Medulla oblongata (tissue), 1 donor: ENCODE results near the gene PPP4R4.

Experiments
- DNase-seq: peaks from one replicate; pipeline ENCODE4 v3.0.0-alpha.2; 2015; ENCODE audit errors: extremely low spot score

Gene PPP4R4

DNA sequence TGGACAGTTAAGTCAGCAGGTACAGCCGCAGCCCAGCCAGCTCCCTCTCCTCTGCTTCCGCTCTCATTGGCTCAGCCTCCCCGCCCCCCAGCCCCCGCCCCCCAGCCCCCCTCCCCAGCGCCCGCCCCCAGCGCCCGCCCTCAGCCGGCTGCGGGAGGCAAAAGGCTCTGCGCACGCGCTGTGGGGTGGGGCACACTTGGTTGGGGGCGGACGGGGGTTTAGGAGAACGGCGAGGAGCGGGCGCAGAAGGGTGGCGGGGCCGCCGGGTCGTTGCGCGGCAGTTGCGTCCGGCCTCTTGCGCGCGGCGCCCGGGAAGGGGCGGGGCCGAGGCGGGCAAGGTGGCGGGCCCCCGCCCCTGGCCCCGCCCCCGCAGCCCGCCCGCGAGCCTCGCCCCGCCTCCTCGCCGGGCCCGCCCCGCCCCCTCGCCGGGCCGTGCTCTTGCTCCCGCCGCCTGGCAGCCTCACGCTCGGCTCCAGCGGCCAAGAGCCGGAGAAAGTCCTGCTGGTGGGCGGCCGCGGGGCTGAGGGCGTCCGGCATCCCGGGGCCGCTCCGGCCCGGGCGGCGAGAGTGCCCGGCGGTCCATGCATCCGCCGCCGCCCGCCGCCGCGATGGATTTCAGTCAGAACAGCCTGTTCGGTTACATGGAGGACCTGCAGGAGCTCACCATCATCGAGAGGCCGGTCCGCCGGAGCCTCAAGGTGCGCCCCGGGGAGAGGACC, at the start of gene PPP4R4:
TSS of gene PPP4R4 (plus strand) at position 438 of the 719 bp plus-strand sequence. CDS start at position 582, 144 bp downstream.
- DNase-seq = peak; percentile 86

DNA sequence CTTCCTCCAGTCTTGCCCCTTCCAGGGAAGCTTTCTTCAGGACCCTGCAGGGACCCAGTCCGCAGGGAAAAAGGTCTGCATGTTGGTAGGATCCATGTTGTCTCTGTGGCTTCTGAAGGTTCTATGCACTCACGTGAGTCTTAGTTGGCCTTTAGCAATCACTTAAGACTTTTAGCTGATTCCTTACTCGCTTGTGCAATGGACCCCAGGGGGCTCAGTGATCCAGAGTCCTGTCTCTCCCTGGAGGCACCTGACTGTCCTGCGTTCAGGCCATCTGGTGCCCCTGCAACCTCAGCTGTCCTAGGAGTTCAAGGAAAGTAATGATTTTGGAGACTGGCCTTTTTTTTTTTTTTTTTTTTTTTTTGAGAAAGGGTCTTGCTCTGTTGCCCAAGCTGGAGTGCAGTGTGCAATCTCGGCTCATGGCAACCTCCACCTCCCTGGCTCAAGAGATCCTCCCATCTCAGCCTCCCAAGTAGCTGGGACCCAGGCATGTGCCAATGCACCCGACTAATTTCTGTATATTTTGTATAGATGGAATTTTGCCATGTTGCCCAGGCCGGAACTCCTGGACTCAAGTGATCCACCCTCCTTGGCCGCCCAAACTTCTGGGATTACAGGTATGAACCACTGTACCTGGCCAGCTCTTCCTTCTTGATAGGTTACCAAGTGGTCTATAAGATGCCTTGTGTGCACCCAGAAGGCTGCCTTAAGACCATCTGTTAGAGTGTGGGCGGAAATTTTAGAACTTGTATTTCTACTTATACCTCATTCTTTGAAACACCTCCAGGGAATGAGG, 49.3 kb upstream of the PPP4R4 start:
- no peak for DNase-seq

- no peak for DNase-seq
Observed at GRCh38 chr14:94125659-94126418, 48.3 kb upstream of the PPP4R4 start.

DNA sequence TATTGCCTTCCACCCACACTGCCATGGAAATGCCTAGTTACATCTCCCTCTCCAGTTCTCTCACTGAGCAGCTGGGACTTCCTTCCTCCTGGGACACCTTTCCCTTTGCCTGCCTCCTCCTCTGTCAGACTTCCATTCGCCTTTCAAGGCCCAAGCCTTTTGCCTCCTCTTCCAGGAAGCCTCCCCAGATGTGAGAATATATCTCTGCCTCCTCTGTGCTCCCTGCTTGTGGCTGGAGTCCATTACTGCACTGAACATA, 47.8 kb upstream of the PPP4R4 start:
- DNase-seq = no peak

GRCh38 chr14:94126800-94127199, 47.3 kb upstream of the PPP4R4 start:
- no peak for DNase-seq

GRCh38 chr14:94127330-94127729, 46.8 kb upstream of the PPP4R4 start:
- no peak for DNase-seq

DNA sequence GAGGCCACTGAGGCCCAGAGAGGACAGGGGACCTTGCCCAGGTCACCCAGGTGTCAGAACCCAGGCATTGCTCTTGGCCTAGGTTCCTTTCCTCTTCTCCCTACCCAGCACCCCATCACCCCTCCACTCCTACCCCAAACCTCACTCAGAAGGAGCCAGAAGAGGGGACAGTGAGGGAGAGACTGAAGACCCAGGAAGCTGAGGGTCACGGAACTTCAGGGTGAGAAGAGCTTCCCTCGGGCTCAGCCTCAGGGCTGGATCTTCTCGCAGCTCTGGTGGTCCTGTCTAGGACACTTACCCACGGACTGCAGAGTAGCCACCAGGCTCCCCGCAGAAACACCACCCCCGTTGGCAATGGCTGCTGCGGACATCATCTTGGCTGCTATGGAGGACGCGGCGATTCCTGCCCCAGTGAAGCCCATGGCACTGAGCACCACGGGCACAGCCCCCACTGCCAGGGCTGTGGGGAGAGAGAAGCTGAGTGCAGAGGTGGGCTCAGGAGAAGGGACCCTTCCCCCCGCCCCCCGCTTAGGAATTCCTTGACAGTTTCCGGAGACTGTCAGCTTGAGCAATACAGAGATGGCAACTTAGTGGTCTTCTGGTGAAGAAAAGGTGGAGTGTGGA, 45.8 kb upstream of the PPP4R4 start:
- DNase-seq = no peak

DNA sequence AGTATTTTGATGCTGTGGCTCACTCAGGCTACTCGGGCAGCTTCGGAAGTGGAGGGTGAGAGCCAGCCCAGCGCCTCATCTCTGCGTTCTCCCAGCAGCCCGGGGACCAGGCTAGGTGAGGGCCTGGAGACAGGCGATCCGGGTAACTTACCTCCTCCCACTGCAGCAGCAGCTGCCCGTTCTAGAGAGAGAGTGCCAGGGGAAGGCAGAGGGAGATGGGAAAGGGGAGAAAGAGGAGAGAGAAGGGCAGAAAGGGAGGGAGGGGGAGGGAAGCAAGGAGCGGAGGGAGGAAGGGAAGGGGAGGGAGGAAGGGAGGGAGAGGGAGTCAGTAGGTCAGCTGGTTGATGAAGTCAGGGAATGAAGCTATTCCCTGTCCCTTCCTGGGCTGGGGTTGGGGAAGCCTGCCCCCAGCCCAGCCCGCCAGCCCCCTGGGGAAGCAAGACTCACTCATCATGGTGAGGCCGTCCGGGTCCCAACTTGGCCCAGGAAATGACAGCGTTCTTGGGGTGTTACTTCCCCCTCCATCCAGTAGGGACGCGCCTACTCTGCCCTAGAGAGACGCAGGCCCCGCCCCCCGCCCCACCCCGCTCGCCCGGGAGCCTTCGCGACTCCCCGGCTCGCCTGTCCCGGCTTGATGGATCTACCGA, 44.9 kb upstream of the PPP4R4 start, which contains the start of gene IFI27L2:
TSS of gene IFI27L2 (minus strand) at position 494 of the 647 bp plus-strand sequence. CDS start at position 454, 40 bp downstream.
- DNase-seq = peak; percentile 93

- peak; percentile 78 for DNase-seq
Observed at GRCh38 chr14:94129758-94130414, 44.2 kb upstream of the PPP4R4 start.

DNA sequence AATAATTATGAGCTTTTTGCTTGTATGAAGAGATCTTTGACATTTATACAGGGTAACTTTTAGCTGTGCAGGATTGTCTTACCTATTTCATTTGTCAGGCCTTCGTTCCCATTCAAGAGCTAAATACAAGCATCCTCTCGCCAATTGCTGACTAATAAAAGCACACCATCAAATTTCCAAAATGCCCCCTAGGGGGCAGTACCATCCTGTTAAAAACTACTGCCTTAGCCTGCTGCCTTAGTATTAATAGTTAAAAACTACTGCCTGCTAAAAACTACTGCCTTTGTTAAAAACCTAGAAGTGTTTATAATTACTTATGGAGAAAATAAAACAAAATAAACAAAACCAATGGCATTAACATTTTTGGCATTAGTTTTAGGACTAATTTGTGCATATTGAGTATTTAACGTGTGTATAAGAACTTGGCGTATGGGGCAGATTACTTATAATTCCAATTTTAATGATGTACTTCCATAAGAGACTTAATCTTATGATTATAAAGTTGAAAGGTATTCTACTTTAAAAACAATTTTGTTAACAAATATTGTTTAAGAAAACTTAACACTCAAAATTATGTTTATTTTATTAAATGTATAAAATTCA, 41.7 kb upstream of the PPP4R4 start:
- DNase-seq = peak; percentile 91

GRCh38 chr14:94135476-94135875, 38.6 kb upstream of the PPP4R4 start:
- no peak for DNase-seq

DNA sequence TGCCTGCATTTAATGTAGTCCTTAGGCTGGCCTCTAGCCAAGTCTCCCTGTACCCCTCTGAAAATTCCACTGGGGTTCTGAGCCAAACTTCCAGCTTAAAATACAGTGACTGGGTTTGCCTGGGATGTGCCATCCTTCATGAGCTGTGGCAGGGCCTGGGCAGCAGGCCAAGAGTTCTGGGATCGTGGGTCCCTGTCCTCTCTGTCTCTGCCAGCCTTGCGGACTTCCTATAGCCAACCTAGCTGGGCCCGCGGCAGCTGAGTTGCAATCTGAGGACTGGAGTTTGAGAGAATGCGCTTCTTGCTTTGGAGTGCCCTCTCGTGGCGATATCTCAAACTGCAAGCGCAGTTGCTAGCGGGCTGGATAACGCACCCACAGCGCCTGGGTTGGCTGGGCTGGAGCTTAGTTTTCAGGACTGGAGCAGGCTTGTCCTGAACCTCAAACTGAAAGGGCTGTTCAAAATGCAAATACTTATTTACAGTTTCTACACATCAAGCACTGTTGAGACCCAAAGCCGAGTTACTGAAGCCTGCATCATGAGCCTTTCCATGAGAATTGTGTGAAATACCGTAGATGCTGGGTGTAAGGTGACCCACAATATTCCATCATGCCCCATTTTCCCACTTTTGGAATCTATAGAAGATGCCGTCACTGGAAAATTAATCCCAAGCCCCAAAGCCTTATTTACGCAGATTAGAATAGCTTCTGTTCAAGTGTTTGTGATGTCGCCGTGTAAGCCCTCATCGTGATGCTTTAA, 37.4 kb upstream of the PPP4R4 start:
- peak; percentile 92 for DNase-seq

DNA sequence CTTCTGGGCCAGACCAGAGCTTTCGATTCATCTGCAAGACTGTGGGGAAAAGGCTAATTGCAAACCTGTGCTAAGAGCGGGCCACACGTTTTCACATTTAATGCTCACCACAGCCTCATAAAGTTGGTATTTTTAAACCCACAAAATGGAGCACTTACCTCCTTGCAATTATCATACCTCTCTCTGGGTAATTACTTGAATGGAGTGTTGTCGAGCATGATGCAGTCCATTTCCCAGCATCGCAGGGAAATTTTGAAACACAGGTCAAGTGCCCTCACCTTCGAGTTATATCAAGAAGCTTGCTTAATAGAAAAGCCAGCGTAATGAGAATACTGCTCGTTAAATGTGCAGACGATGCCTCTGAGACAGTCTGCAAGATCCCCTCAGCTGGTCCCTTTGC, 35.9 kb upstream of the PPP4R4 start:
- DNase-seq = no peak

DNA sequence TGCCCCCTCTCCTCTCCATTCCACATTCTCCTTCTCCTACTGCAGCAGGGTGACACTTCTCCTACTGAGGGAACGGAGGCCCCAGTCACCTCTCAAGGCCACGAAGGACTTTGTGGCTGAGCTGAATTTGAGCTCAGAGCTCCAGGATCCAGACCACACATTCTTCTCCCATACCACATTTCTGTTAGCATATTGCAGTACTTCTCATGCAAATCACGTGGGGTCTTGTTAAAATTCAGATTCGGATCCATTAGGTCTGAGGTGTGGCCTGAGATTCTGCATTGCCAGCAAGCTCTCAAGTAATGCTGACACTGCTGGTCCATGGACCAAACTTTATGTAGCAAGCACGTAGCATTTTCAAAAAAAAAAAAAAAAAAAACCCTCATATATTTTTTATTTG, 35.1 kb upstream of the PPP4R4 start:
- no peak for DNase-seq

- DNase-seq = no peak
Observed at GRCh38 chr14:94139421-94139820, 34.7 kb upstream of the PPP4R4 start.

DNA sequence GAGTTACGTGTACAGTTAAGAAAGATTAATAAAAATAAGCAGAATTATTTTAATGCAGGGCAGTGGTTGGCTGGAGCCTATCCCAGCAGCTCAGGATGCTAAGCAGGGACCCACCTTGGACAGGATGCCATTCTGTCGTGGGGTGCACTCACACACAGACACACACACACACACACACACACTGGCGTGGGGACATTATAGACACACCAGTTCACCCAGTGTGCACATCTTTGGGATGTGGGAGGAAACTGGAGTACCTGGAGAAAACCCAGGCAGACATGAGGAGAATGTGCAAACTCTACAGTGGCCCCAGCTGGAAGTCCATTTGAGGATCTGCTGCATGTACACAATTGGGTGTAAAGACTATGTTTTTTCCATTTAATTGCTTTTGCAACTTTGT, 31.9 kb upstream of the PPP4R4 start:
- DNase-seq = no peak

DNA sequence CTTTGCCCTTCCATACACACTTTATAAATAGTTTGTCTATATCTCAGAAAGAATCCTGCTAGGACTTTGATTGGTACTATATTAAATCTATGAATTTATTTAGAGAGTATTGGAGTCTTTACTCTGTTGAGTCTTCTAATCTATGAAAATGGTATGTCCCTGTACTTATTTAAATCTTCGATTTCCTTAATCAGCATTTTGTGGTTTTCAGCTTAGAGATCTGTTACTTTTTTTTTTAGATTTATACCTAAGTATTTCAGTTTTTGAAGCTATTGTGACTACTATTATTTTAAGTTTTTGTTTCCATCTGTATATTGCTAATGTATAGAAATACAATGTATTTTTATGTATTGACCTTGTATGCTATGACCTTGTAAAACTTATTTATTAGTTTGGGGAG, 31.3 kb upstream of the PPP4R4 start:
- no peak for DNase-seq

- DNase-seq = no peak
Observed at GRCh38 chr14:94143239-94143638, 30.9 kb upstream of the PPP4R4 start.

DNA sequence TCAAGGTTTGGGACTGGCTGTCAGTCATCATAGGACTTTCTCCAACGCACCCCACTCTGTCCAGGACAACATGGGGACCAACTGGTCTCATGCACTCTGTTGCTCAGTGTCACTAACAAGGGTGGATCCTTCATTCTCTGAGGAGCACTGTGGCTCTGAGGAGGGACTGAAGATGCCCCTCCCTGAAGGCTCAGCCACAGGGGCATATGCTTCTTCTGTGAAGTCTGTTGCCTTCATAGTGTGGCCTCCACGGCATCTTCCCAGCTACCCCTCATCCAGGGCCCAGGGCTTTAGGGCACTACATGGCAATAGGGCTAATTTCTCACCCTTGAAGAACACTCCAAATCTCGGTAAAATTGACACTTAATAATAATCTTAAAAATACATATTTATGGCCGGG, 30.4 kb upstream of the PPP4R4 start:
- DNase-seq = no peak

GRCh38 chr14:94144765-94145164, 29.4 kb upstream of the PPP4R4 start:
- DNase-seq = peak; percentile 21
